Neural crest cell (in vitro differentiated cells): Measurements from ENCODE around the gene RWDD4. TPM values are rescaled to one million over a fixed set of nuclear protein-coding genes. Genes with fewer than 3 reads are reported as not detected.
A peak's percentile ranks its signal among the peaks of the same experiment; 100 is the strongest.

Experiments
- DNase-seq: peaks from one replicate; pipeline ENCODE4 v3.0.0; 2021; ENCODE audit warnings: low read depth, mixed read lengths, low spot score
- H3K27ac Mint-ChIP-seq: one replicate; pipeline ENCODE4 v1.8.0; 2021; ENCODE audit warnings: mild to moderate bottlenecking, mixed read lengths; ENCODE audit not compliant: unreplicated experiment
- H3K27me3 Mint-ChIP-seq: 2 replicates; pipeline ENCODE4 v1.8.0; 2021; ENCODE audit warnings: low read depth, mild to moderate bottlenecking, mixed read lengths
- H3K36me3 Mint-ChIP-seq: 2 replicates; pipeline ENCODE4 v1.8.0; 2021; ENCODE audit warnings: low read depth, mild to moderate bottlenecking, mixed read lengths
- H3K4me1 Mint-ChIP-seq: 2 replicates; pipeline ENCODE4 v1.8.0; 2021; ENCODE audit warnings: mixed read lengths
- H3K4me3 Mint-ChIP-seq: one replicate; pipeline ENCODE4 v1.8.0; 2021; ENCODE audit warnings: mild to moderate bottlenecking, mixed read lengths
- H3K9me3 Mint-ChIP-seq: 2 replicates; pipeline ENCODE4 v1.8.0; 2021; ENCODE audit warnings: mixed read lengths
- CTCF ChIP-seq: fragments of 200-600 bp; sonication (generic); conservative IDR thresholded peaks from 2 replicates; pipeline ENCODE4 v1.5.0; 2021; ENCODE audit warnings: antibody characterized with exemption, mild to moderate bottlenecking
- total RNA-seq: library from RNA; stranded (reverse); gene quantifications from 2 replicates; pipeline ENCODE4 v1.2.1, GENCODE V29; 2021

The RWDD4 gene
- total RNA-seq, 1 donor from 2014 or later: 17.4 TPM

DNA sequence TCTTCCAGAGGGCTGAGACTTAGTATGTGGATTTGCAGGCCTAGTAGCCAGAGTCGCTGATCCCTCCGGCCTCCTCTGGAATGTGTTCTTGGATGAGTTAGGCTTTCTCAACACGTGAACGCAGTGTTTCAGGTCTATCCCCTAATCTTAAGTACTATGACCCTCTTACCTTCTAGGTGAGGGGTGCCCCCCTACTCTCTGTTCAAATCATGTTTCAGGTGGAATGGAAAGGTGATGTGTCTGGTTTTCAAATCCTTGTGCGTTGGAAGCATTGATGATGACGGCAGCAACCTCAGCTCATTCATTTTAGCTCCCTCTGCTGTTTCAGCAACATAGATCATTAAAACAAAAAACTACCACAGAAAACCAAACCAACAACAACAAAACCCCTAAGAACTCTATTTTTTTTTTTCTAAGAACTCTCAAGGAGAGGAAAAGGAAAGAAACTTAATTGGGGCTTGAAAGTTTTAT, 56.4 kb downstream of the RWDD4 start:
- TF ChIP-seq CTCF: peak; percentile 52
- DNase-seq: no peak
- H3K36me3 Mint-ChIP-seq: no peaks in the 10 kb centered on the region
- H3K27me3 Mint-ChIP-seq: no peaks in the 10 kb centered on the region
- no peak overlapping the region for H3K4me3 Mint-ChIP-seq
- no peak overlapping the region for H3K27ac Mint-ChIP-seq
- H3K4me1 Mint-ChIP-seq: peaks cover 12% of the 10 kb centered on the region
- no peaks in the 10 kb centered on the region for H3K9me3 Mint-ChIP-seq

- Mint-ChIP-seq H3K27me3 (no peaks in the 10 kb centered on the region), H3K9me3 (no peaks in the 10 kb centered on the region), H3K4me1 (peaks cover 12% of the 10 kb centered on the region), H3K36me3 (no peaks in the 10 kb centered on the region), H3K4me3 (no peak overlapping the region), H3K27ac (no peak overlapping the region)
- no peak for TF ChIP-seq CTCF
- no peak for DNase-seq
Observed at GRCh38 chr4:183601381-183601780, 57.6 kb downstream of the RWDD4 start.

DNA sequence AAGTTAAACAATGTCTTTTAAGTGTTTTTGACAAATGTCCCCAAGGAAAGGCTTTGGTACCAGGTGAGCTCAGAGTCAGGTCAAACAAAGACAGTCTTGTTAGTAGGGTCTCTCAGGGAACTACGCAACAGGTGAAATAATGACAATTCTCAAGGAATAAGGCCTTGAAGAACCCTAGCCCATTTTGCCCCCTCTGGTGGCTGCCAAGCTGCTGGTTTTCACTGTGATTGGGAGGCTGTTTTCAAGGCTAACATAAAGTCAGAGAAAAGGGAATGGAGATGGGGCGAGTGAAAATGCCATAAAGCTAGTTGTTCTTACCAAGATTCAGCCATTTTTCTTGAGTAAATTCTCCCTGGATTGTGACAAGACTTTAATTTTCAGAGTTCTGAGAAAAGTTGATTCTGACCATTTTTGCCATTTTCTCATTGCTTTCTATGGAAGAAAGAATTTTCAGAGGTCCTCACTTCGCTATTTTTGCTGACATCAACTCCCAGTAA, 58.7 kb downstream of the RWDD4 start:
- peaks cover 12% of the 10 kb centered on the region for H3K4me1 Mint-ChIP-seq
- DNase-seq: no peak
- H3K4me3 Mint-ChIP-seq: no peak overlapping the region
- no peaks in the 10 kb centered on the region for H3K36me3 Mint-ChIP-seq
- H3K27me3 Mint-ChIP-seq: no peaks in the 10 kb centered on the region
- peak; percentile 51 for TF ChIP-seq CTCF
- no peaks in the 10 kb centered on the region for H3K9me3 Mint-ChIP-seq
- H3K27ac Mint-ChIP-seq: no peak overlapping the region

DNA sequence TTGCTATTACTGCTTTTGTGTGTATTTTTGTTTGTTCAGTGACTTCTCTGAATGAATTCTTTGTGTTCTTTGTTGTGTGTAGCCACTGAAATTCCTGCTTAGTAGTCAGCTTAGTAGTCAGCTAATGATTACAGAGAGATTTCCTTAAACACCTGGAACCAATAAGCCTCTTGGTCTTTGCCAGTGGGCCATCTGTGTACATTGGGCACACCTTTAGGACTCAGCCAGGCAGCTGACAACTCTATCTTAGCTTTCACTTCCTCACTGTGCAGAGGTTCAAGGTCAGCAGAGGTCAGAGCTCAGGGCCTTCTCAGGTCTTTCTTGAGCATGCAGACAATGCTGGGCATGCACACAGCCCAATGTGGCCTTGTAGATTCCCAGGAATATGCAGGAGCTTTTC, 59.3 kb downstream of the RWDD4 start:
- no peak overlapping the region for H3K4me3 Mint-ChIP-seq
- no peak overlapping the region for H3K27ac Mint-ChIP-seq
- DNase-seq: no peak
- no peaks in the 10 kb centered on the region for H3K9me3 Mint-ChIP-seq
- H3K27me3 Mint-ChIP-seq: no peaks in the 10 kb centered on the region
- no peaks in the 10 kb centered on the region for H3K36me3 Mint-ChIP-seq
- TF ChIP-seq CTCF: no peak
- peaks cover 12% of the 10 kb centered on the region for H3K4me1 Mint-ChIP-seq

DNA sequence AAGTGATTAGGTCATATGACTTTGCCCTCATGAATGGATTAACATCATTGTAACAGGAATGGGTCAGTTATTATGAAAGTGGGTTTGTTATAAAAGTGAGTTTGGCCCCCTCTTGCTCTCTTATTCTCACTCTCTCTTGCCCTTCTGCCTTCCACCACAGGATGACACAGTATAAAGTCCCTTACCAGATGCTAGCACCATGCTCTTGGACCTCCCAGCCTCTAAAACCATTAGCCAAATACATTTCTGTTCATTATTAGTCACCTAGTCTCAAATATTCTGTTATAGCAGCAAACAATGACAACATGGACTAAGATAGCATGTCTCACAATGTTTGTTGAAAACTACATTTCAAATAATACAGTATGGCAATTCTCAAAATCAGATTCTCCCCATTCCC, 59.7 kb downstream of the RWDD4 start:
- Mint-ChIP-seq H3K27ac (no peak overlapping the region), H3K4me3 (no peak overlapping the region), H3K4me1 (peaks cover 12% of the 10 kb centered on the region), H3K27me3 (no peaks in the 10 kb centered on the region), H3K9me3 (no peaks in the 10 kb centered on the region), H3K36me3 (no peaks in the 10 kb centered on the region)
- DNase-seq: no peak
- TF ChIP-seq CTCF: no peak
